ENCODE results near the gene DPYSL4.

- TF ChIP-seq CTCF (IDR thresholded peaks at IDR 0.05): no peak
- TF ChIP-seq POLR2A (IDR thresholded peaks at IDR 0.05): no peak
Measured at GRCh38 chr10:132143162-132143561, 43.6 kb upstream of the DPYSL4 start.

Measured in Peyer's patch (tissue), 4 donors.